Esophagus mucosa (tissue), 1 donor: Measurements from ENCODE around the gene CEP20. TPM values are rescaled to one million over a fixed set of nuclear protein-coding genes. Genes with fewer than 3 reads are reported as not detected.
A peak's percentile ranks its signal among the peaks of the same experiment; 100 is the strongest.
"Not testable (repeated sequence)": the region's sequence is repeated elsewhere in the genome, so short reads cannot be mapped to it uniquely, and the experiment has no call there.

ENCODE experiments used
- ATAC-seq: fragments of 200-7000 bp; cut with Tn5 transposase; one replicate; pipeline ENCODE4 v1.9.1; 2020
- total RNA-seq: library from RNA; stranded (reverse); gene quantifications from one replicate; pipeline ENCODE4 v1.2.4, GENCODE V29; 2023
- donor health status: DM: yes; HTN: yes; CAD: no.

CEP20 gene
- 36.5 TPM for total RNA-seq

- ATAC-seq, result peak; percentile 100
Measured at GRCh38 chr16:15888072-15888976, at the start of gene CEP20. Gene CEP20, minus strand, starts transcription at chr16:15888603. Its CDS starts 18 bp downstream, at chr16:15888585.

DNA sequence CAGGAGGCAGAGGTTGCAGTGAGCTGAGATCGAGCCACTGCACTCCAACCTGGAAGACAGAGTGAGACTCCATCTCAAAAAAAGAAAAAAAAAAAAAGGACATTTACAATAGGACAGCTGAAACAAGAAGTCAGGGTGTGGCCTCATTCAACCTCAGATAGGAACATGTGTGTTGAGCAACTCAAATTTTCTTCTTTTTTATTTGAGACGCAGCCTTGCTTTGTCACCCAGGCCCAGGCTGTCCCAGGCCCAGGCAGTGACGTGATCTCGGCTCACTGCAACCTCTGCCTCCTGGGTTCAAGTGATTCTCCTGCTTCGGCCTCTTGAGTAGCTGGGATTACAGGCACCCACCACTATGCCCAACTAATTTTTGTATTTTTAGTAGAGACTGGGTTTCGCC is 48.4 kb upstream of the CEP20 start:
- peak; percentile 65 for ATAC-seq

DNA sequence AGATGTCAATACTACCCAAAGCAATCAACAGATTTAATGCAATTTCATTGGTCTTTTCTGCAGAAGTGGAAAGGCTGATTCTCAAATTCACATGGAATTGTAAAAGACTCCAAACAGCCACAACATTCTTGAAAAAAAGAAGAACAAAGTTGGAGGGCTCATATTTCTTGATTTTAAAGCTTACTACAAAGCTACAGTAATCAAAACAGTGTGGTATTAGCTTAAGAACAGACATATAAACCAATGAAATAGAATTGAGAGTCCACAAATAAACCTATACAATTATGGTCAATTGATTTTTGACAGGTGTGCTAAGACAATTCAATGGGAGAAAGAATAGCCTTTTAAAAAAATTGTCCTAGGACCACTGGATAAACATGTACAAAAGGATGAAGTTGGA is 46.6 kb upstream of the CEP20 start:
- no peak for ATAC-seq

DNA sequence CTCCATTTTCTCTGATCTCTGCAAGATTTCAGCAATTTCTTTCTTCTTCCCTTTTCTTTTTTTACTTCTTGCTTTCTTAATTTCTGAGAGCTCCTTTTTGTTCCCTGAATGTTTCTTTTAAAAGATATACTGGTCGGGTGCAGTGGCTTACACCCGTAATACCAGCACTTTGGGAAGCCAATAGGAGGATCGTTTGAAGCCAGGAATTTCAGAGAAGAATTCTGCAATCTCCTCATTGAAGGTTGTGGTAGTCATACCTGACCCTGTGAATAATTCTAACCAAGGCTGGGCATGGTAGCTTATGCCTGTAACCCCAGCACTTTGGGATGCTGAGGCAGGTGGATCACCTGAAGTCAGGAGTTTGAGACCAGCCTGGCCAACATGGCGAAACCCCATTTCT is 45.4 kb upstream of the CEP20 start:
- ATAC-seq, result no peak

- ATAC-seq, result no peak
Measured at GRCh38 chr16:15932939-15933338, 44.5 kb upstream of the CEP20 start.

DNA sequence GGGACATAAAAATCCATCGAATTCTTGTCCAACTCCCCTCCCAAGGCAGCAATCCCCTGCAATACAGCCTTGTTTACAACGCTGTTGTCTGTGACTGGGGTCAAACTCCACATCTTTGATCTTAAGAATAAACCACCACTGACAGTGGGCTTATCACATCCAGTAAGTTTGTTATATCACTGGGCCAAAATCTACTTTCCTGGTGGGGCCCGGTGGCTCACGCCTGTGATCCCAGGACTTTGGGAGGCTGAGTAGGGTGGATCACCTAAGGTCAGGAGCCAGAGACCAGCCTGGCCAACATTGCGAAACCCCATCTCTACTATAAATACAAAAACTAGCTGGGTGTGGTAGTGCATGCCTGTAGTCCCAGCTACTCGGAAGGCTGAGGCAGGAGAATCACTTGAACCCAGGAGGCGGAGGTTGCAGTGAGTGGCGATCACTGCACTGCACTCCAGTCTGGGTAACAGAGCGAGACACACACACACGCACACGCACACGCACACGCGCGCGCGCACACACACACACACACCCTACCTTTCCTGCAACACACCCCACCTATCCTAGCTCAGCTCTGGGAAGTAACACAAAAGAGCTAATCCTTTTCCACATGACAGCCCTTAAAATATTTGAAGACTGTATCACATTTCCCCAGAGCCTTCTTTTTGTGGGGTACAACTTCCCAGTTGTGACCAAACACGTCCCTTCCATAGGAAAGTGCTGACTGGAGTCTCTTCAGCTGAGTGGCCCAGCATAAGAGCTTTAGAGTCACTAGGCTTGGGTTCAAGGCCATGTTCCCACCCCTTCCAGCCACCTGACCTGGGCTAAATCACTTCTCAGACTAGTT is 40.1 kb upstream of the CEP20 start:
- peak; percentile 65 for ATAC-seq

- no peak for ATAC-seq
Measured at GRCh38 chr16:15925631-15926030, 37.2 kb upstream of the CEP20 start.

GRCh38 chr16:15924996-15925395 is 36.6 kb upstream of the CEP20 start:
- ATAC-seq, result no peak

DNA sequence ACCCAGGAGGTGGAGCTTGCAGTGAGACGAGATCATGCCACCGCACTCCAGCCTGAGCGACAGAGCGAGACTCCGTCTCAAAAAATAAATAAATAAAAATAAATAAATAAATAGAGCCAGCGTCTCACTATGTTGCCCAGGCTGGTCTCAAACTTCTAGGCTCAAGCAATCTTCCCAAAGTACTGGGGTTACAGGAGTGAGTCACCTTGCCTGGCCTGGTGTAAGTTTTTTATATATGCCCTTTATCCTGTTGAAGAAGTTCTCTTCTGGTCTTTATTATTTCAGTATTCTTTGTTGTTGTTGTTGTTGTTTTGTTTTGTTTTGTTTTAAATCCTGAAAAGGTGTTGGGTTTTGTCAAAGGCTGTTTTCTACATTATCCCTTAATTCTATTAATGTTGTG is 30.9 kb upstream of the CEP20 start:
- no peak for ATAC-seq

- ATAC-seq, result not testable (repeated sequence)
Measured at GRCh38 chr16:15918314-15918713, 29.9 kb upstream of the CEP20 start.

- ATAC-seq, result no peak
Measured at GRCh38 chr16:15916323-15916722, 27.9 kb upstream of the CEP20 start.

DNA sequence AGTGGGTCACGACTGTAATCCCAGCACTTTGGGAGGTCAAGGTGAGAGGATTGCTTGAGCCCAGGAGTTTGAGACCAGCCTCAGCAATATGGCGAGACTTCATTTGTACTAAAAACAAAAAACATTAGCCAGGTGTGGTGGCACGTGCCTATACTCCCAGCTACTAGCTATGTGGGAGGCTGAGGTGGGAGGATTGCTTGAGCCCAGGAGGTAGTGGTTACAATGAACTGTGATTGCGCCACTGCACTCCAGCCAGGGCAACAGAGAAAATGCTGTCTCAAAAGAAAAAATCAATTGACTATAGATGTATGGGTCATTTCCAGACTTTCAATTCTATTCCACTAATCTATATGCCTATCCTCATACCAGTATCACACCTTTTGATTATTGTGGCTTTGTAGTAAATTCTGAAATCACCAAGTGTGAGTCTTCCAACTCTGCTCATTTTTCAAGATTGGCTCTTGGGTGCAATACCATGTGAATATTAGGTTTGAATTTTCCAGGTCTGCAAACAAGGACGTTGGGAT is 27.2 kb upstream of the CEP20 start:
- ATAC-seq, result no peak

- no peak for ATAC-seq
Measured at GRCh38 chr16:15913046-15913698, 24.8 kb upstream of the CEP20 start.

GRCh38 chr16:15911198-15911597 is 22.8 kb upstream of the CEP20 start:
- ATAC-seq, result no peak

DNA sequence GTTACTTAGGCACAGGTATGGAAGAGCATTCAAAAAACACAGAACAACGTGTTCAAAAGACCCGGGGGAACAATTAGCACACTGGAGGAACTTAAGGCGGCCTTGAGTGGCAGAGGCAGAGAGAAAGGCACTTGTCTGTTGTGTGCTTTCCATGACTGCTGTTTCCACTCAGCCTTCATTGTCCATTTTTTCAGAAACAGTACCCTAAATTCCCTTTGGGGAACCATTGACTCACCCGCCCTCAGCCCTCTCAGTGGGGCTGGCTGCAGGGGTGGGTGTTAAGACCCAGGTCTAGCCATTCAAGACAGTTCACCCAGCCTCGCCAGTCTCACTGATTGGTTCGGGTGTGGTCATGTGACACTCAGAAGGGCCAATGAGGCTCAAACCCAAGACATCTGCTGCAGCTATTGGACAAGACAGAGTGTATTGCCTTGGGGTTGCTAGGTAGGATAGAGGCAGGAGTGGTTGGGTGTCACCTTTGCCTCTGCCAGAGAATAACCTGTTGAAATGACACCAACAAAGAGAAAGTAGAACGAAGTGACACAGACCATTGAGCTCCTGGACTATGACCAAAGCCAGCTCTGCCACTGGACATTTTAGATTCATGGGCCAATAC is 19.6 kb upstream of the CEP20 start:
- ATAC-seq, result peak; percentile 88

- ATAC-seq, result no peak
Measured at GRCh38 chr16:15906439-15906838, 18.0 kb upstream of the CEP20 start.

- no peak for ATAC-seq
Measured at GRCh38 chr16:15903960-15904359, 15.6 kb upstream of the CEP20 start.

GRCh38 chr16:15900901-15901500 is 12.6 kb upstream of the CEP20 start:
- peak; percentile 74 for ATAC-seq

DNA sequence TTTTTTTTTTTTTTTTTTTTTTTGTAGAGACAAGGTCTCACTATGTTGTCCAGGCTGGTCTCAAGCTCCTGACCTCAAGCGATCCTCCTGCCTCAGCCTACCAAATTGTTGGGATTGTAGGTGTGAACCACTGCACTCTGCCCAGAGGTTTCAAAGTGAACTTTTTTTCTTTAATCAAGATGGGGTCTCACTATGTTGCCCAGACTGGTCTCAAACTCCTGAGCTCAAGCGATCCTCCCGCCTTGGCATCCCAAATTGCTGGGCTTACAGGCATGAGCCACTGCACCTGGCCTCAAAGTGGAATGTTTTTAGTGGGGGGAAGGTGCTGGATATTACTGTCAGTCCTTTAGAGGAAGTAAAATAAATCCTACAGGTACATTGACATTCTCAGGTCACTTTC is 12.0 kb upstream of the CEP20 start:
- ATAC-seq, result no peak

- ATAC-seq, result peak; percentile 90
Measured at GRCh38 chr16:15899538-15900100, 11.2 kb upstream of the CEP20 start.

- no peak for ATAC-seq
Measured at GRCh38 chr16:15898654-15899053, 10.3 kb upstream of the CEP20 start.

DNA sequence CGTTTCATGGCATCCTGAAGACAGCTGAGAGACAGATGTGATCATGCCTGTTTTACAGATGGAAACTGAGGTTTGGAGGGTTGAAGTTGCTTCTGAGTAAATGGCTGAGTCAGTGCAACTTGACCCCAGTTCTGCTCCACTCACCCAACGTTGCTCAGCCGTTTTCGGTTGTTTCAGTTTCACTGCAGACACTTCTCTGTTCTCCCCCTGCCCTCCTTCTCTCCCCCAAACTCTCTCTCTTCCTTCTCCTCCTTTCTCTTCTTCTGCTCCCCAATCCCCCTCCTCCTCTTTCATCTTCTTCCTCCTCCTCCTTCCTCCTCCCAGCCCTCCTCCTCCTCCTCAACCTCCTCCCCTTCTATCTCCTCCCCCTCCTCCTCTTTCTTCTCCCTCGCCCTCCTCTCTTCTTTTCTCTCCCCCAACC is 9.4 kb upstream of the CEP20 start:
- ATAC-seq, result no peak
